H1 (cell line): ENCODE measurements around the gene GNG13. TPM values are rescaled to one million over a fixed set of nuclear protein-coding genes. Genes with fewer than 3 reads are reported as not detected.

ENCODE experiments used
- CTCF ChIA-PET: fragments of 300-600 bp; sonication (Branson Sonifier 250); formaldehyde crosslinking; loops from one replicate; lab custom pipeline; 2021; ENCODE audit not compliant: partially characterized antibody; lab: Charles Lee
- POLR2A ChIA-PET: fragments of 300-600 bp; sonication (Branson Sonifier 250); formaldehyde crosslinking; loops from one replicate; lab custom pipeline; 2021; ENCODE audit warnings: inconsistent platforms; ENCODE audit not compliant: partially characterized antibody; lab: Charles Lee
- DNase-seq, 2 experiments: peaks; one replicate each; pipeline versions ENCODE4 v3.0.0 to v3.0.0-alpha.2; 2010 to 2022; ENCODE audit warnings: low spot score in 2 of 2, low read depth in 1 of 2, mixed read lengths in 1 of 2
- FAIRE-seq: peaks from 2 replicates; lab custom pipeline; 2011; peaks lifted over from hg19 to GRCh38; lab: Jason Lieb, UNC
- H2AFZ ChIP-seq: 2 replicates; pipeline ENCODE4 v1.8.1; 2012; ENCODE audit warnings: low read length, inconsistent platforms
- H2AK5ac ChIP-seq: 2 replicates; pipeline ENCODE4 v1.6.1; 2013; ENCODE audit warnings: low read depth, low read length
- H2BK120ac ChIP-seq: replicated peaks from 2 replicates; pipeline ENCODE3; 2013; ENCODE audit warnings: low read depth, low read length, inconsistent platforms
- H2BK12ac ChIP-seq: 2 replicates; pipeline ENCODE4 v1.6.1; 2013; ENCODE audit warnings: low read depth, low read length
- H2BK15ac ChIP-seq: 2 replicates; pipeline ENCODE4 v1.6.1; 2013; ENCODE audit warnings: low read length
- H2BK20ac ChIP-seq: 2 replicates; pipeline ENCODE4 v1.6.1; 2013; ENCODE audit warnings: low read length
- H2BK5ac ChIP-seq: 2 replicates; pipeline ENCODE4 v1.6.1; 2013; ENCODE audit warnings: low read depth, low read length
- H3K14ac ChIP-seq: 2 replicates; pipeline ENCODE4 v1.6.1; 2013; ENCODE audit warnings: inconsistent platforms; ENCODE audit not compliant: insufficient read length
- H3K18ac ChIP-seq: 2 replicates; pipeline ENCODE4 v1.6.1; 2013; ENCODE audit warnings: low read length; ENCODE audit errors: extremely low read depth
- H3K23ac ChIP-seq: 2 replicates; pipeline ENCODE4 v1.6.1; 2013; ENCODE audit warnings: inconsistent platforms; ENCODE audit not compliant: insufficient read length
- H3K23me2 ChIP-seq: 2 replicates; pipeline ENCODE4 v1.6.1; 2013; ENCODE audit warnings: low read depth, low read length
- H3K27ac ChIP-seq: 2 replicates; pipeline ENCODE4 v1.6.1; 2011; ENCODE audit warnings: low read depth, low read length, inconsistent platforms
- H3K27me3 ChIP-seq, 4 experiments: replicated peaks in 1 of 4; 1 replicate in 1 of 4; 2 replicates in 3 of 4; pipeline versions ENCODE4 v1.6.1 to v1.8.1; 2011 to 2013; ENCODE audit warnings: low read length in 3 of 4, mild to moderate bottlenecking in 3 of 4, inconsistent platforms in 2 of 4, mixed read lengths in 2 of 4, moderate library complexity in 1 of 4; ENCODE audit not compliant: control insufficient read depth in 3 of 4, insufficient read depth in 3 of 4; ENCODE audit errors: extremely low read depth in 1 of 4
- H3K36me3 ChIP-seq, 4 experiments: 2 replicates each; pipeline versions ENCODE4 v1.6.1 to v1.8.1; 2011 to 2013; ENCODE audit warnings: mild to moderate bottlenecking in 4 of 4, low read length in 3 of 4, moderate library complexity in 2 of 4, control low read depth in 1 of 4, inconsistent platforms in 1 of 4; ENCODE audit not compliant: insufficient read depth in 4 of 4, control insufficient read depth in 2 of 4
- H3K4ac ChIP-seq: replicated peaks from 2 replicates; pipeline ENCODE3; 2013; ENCODE audit warnings: low read length, low read depth, mixed read lengths, inconsistent platforms; ENCODE audit not compliant: insufficient read length
- H3K4me1 ChIP-seq, 4 experiments: replicated peaks in 1 of 4; 1 replicate in 1 of 4; 2 replicates in 3 of 4; pipeline versions ENCODE4 v1.6.1 to v1.8.1; 2011 to 2013; ENCODE audit warnings: low read length in 3 of 4, inconsistent platforms in 2 of 4, mixed read lengths in 1 of 4; ENCODE audit not compliant: insufficient read depth in 4 of 4, control insufficient read depth in 3 of 4
- H3K4me2 ChIP-seq, 2 experiments: 2 replicates each; pipeline versions ENCODE4 v1.6.1 to v1.8.1; 2011 to 2013; ENCODE audit warnings: low read depth in 2 of 2, low read length in 2 of 2, control low read depth in 1 of 2, inconsistent platforms in 1 of 2, mild to moderate bottlenecking in 1 of 2; ENCODE audit not compliant: insufficient read depth in 1 of 2
- H3K4me3 ChIP-seq, 4 experiments: fragments of 200-600, 300-600 bp in 1 of 4; sonication (generic), shearing (Covaris generic), sonication (Bioruptor Twin) in 1 of 4; 2 replicates each; pipeline versions ENCODE4 v1.5.1 to v1.8.1; 2011 to 2016; ENCODE audit warnings: low read length in 4 of 4, low read depth in 3 of 4, control low read depth in 2 of 4, inconsistent platforms in 2 of 4, mild to moderate bottlenecking in 2 of 4, mixed read lengths in 1 of 4, moderate library complexity in 1 of 4; ENCODE audit not compliant: insufficient read depth in 2 of 4; ENCODE audit errors: extremely low read depth in 1 of 4
- H3K56ac ChIP-seq: replicated peaks from 2 replicates; pipeline ENCODE3; 2013; ENCODE audit warnings: low read depth, mild to moderate bottlenecking, mixed read lengths, low read length, inconsistent platforms; ENCODE audit not compliant: insufficient read length
- H3K79me1 ChIP-seq: 2 replicates; pipeline ENCODE4 v1.6.1; 2013; ENCODE audit warnings: low read depth, low read length, control low read depth
- H3K79me2 ChIP-seq, 2 experiments: 2 replicates each; pipeline versions ENCODE4 v1.6.1 to v1.8.1; 2012 to 2013; ENCODE audit warnings: low read length in 2 of 2, mild to moderate bottlenecking in 2 of 2, inconsistent platforms in 1 of 2; ENCODE audit not compliant: insufficient read depth in 2 of 2, control insufficient read depth in 1 of 2
- H3K9ac ChIP-seq, 4 experiments: replicated peaks in 1 of 4; 1 replicate in 1 of 4; 2 replicates in 3 of 4; pipeline versions ENCODE4 v1.6.1 to v1.8.1; 2011 to 2013; ENCODE audit warnings: low read depth in 3 of 4, low read length in 3 of 4, control low read depth in 2 of 4, mild to moderate bottlenecking in 2 of 4, moderate library complexity in 2 of 4, inconsistent platforms in 1 of 4; ENCODE audit errors: extremely low read depth in 1 of 4
- H3K9me3 ChIP-seq, 2 experiments: 2 replicates each; pipeline versions ENCODE4 v1.6.1 to v1.8.1; 2012 to 2013; ENCODE audit warnings: mild to moderate bottlenecking in 2 of 2, moderate library complexity in 2 of 2, control low read depth in 1 of 2, inconsistent platforms in 1 of 2, low read depth in 1 of 2, low read length in 1 of 2, mixed read lengths in 1 of 2; ENCODE audit not compliant: insufficient read depth in 2 of 2
- H4K20me1 ChIP-seq, 2 experiments: replicated peaks in 1 of 2; 2 replicates each; pipeline versions ENCODE3 to v1.8.1; 2011 to 2013; ENCODE audit warnings: inconsistent platforms in 2 of 2, low read length in 2 of 2, mild to moderate bottlenecking in 1 of 2; ENCODE audit not compliant: insufficient read depth in 2 of 2, control insufficient read depth in 1 of 2
- H4K5ac ChIP-seq: 2 replicates; pipeline ENCODE4 v1.6.1; 2013; ENCODE audit warnings: low read length, low read depth, mixed read lengths, inconsistent platforms; ENCODE audit not compliant: insufficient read length
- H4K8ac ChIP-seq: 2 replicates; pipeline ENCODE4 v1.8.0; 2013; ENCODE audit warnings: mild to moderate bottlenecking, moderate library complexity, low read length, inconsistent platforms; ENCODE audit not compliant: insufficient read depth; ENCODE audit errors: extremely low read depth
- H4K91ac ChIP-seq: replicated peaks from 2 replicates; pipeline ENCODE3; 2013; ENCODE audit warnings: low read length, mixed read lengths, inconsistent platforms; ENCODE audit not compliant: insufficient read length
- CHD1 ChIP-seq: IDR thresholded peaks from 2 replicates; pipeline ENCODE4 v1.6.1; 2012; ENCODE audit warnings: low read depth, low read length, improper control_type of control experiment
- CREB1 ChIP-seq: IDR thresholded peaks from 2 replicates; pipeline ENCODE4 v1.6.1; 2012; ENCODE audit warnings: inconsistent platforms
- CTBP2 ChIP-seq: IDR thresholded peaks from 2 replicates; pipeline ENCODE4 v1.7.0; 2011; ENCODE audit warnings: borderline replicate concordance, mild to moderate bottlenecking, moderate library complexity, mixed read lengths, low read length; ENCODE audit not compliant: insufficient read depth, insufficient read length
- CTCF ChIP-seq, 3 experiments: IDR thresholded peaks; 1 replicate in 2 of 3; 2 replicates in 1 of 3; pipeline versions ENCODE4 v1.5.1 to v1.6.1; 2011; ENCODE audit warnings: low read length in 3 of 3, mild to moderate bottlenecking in 3 of 3, inconsistent platforms in 2 of 3, low read depth in 1 of 3, moderate library complexity in 1 of 3; ENCODE audit not compliant: insufficient read depth in 1 of 3; ENCODE audit errors: control extremely low read depth in 1 of 3
- GABPA ChIP-seq: IDR thresholded peaks from 2 replicates; pipeline ENCODE4 v1.6.1; 2011; ENCODE audit warnings: mild to moderate bottlenecking, low read length, moderate library complexity, borderline replicate concordance; ENCODE audit not compliant: insufficient read depth
- KDM1A ChIP-seq: fragments of 200-600, 300-600 bp; sonication (generic); IDR thresholded peaks from 2 replicates; pipeline ENCODE4 v1.7.1; 2016; ENCODE audit warnings: mild to moderate bottlenecking, low read length, borderline replicate concordance
- KDM5A ChIP-seq: fragments of 200-600 bp; IDR thresholded peaks from 2 replicates; pipeline ENCODE4 v1.7.1; 2012; ENCODE audit warnings: mild to moderate bottlenecking, low read length, inconsistent platforms, mixed read lengths
- NRF1 ChIP-seq: IDR thresholded peaks from 2 replicates; pipeline ENCODE4 v1.6.1; 2011; ENCODE audit warnings: mild to moderate bottlenecking, low read depth, low read length, improper control_type of control experiment
- POLR2A ChIP-seq, 2 experiments: IDR thresholded peaks; 1 replicate in 1 of 2; 2 replicates in 1 of 2; pipeline ENCODE4 v1.6.1; 2011; ENCODE audit warnings: low read depth in 2 of 2, low read length in 2 of 2, mild to moderate bottlenecking in 2 of 2; ENCODE audit errors: control extremely low read depth in 1 of 2
- RXRA ChIP-seq: IDR thresholded peaks from 2 replicates; pipeline ENCODE4 v1.6.1; 2011; ENCODE audit warnings: low read depth, mild to moderate bottlenecking, low read length, moderate library complexity; ENCODE audit not compliant: insufficient read depth
- WGBS, 2 experiments: shearing (Covaris generic) in 1 of 2; methylation state at CpG; one replicate each; pipeline versions ENCODE4 v1.1.6 to v1.1.7; 2013 to 2015; ENCODE audit warnings: low lambda C conversion rate in 2 of 2, mixed read lengths in 2 of 2, inconsistent platforms in 1 of 2, low coverage in 1 of 2, missing lambda C conversion rate in 1 of 2; ENCODE audit not compliant: insufficient replicate concordance in 2 of 2, insufficient coverage in 1 of 2, insufficient read length in 1 of 2; ENCODE audit errors: extremely low coverage in 1 of 2, missing lambda C conversion rate in 1 of 2; 5-methylcytosine and 5-hydroxymethylcytosine counted together
- polyA plus RNA-seq, 7 experiments: library from polyadenylated mRNA; depleted of rRNA in 3 of 7; stranded (reverse) in 5 of 7; unstranded in 2 of 7; fragments of >200 nt in 5 of 7; fragments of 200-250 nt in 2 of 7; gene quantifications; 1 replicate in 5 of 7; 2 replicates in 1 of 7; 4 replicates in 1 of 7; pipeline versions ENCODE4 v1.2.1 to v1.2.3, GENCODE V29; 2011 to 2013; ENCODE audit warnings: missing spikeins in 2 of 7, mixed read lengths in 2 of 7
- total RNA-seq: library from RNA; stranded (reverse); fragmentation: NEBNext Ultra II Directional; extraction: Animal tissue kit (Norgen Biotek cat#: 25700); gene quantifications from 2 replicates; pipeline ENCODE4 v1.2.1, GENCODE V29; 2021

Gene GNG13
- total and polyA plus RNA-seq, 2 of the 8 experiments (the other 6 are each of a cell fraction or from before 2014, with no cell fraction given): not detected

GRCh38 chr16:795580-796229 is 4.8 kb downstream of the GNG13 start:
- Histone ChIP-seq H4K8ac (peak overlapping the region; percentile 51; the same call in 1 of the 2 replicates), H3K56ac (no peak overlapping the region), H2BK5ac (no peak overlapping the region), H3K79me1 (peaks cover 3% of the 10 kb centered on the region; the same call in 1 of the 2 replicates), H2BK15ac (no peak overlapping the region), H3K4me3 (no peak overlapping the region), H3K23me2 (peaks cover 3% of the 10 kb centered on the region; the same call in 1 of the 2 replicates), H3K18ac (no peak overlapping the region), H3K9me3 (no peaks in the 10 kb centered on the region), H2AFZ (no peak overlapping the region), H3K9ac (no peak overlapping the region), H3K4me2 (no peak overlapping the region), H3K79me2 (no peaks in the 10 kb centered on the region; a peak in 1 of 4 replicates), H4K5ac (no peak overlapping the region), H3K23ac (no peak overlapping the region), H3K14ac (no peak overlapping the region), H3K27ac (no peak overlapping the region), H2BK20ac (no peak overlapping the region), H2AK5ac (no peak overlapping the region), H3K4me1 (peaks cover 0 to 10% (median 2%) of the 10 kb centered on the region in 4 experiments; a peak in 3 of 7 replicates), H2BK12ac (no peak overlapping the region), H3K36me3 (peaks cover 5 to 52% (median 9%) of the 10 kb centered on the region in 4 experiments; a peak in 6 of 8 replicates), H4K20me1 (peaks cover 5 to 22% of the 10 kb centered on the region in 2 experiments), H4K91ac (no peak overlapping the region), H3K27me3 (peaks cover 0 to under 1% (median 0%) of the 10 kb centered on the region in 4 experiments; a peak in 3 of 7 replicates), H2BK120ac (no peak overlapping the region), H3K4ac (no peak overlapping the region)
- ChIA-PET CTCF (interaction anchor here (0.8 to 2.8 kb wide), 4 partner anchors 9 to 259 kb away, joined by 3 to 11 read pairs (median 4); no protein-coding TSS in a partner anchor), POLR2A (interaction anchor here (0.9 to 1.8 kb wide), 6 partner anchors 8 to 120 kb away, joined by 3 to 6 read pairs (median 5); partner anchors contain the start of genes ANTKMT and RHBDL1)
- WGBS, 2 experiments: 96% methylated on average over 24 of the region's 33 CpGs; no CpG with 5 or more reads in 1 of the 2 experiments
- no peak for FAIRE-seq
- DNase-seq: no peak
- TF ChIP-seq NRF1 (no peak), CHD1 (no peak), POLR2A (IDR thresholded peaks at IDR 0.05; ENCODE audit: control extremely low read depth in 1 of 2, low read depth in 2 of 2, low read length in 2 of 2) (no peak), GABPA (no peak), RXRA (no peak), CTCF (IDR thresholded peaks at IDR 0.05; ENCODE audit: control extremely low read depth in 1 of 3, insufficient read depth in 1 of 3, low read depth in 1 of 3, low read length in 3 of 3) (no peak), CREB1 (no peak), KDM1A (no peak), KDM5A (no peak), CTBP2 (no peak)
